Ecto neural progenitor cell (in vitro differentiated cells): ENCODE measurements around the gene LGI4.

Source experiments
- DNase-seq: peaks from one replicate; pipeline ENCODE4 v3.0.0-alpha.2; 2018; ENCODE audit warnings: low spot score

Gene LGI4

GRCh38 chr19:35085947-35086346 lies 48.9 kb downstream of the LGI4 start:
- no peak for DNase-seq

- no peak for DNase-seq
Measured at GRCh38 chr19:35084509-35084762, 50.4 kb downstream of the LGI4 start.

GRCh38 chr19:35083691-35084508 lies 51.0 kb downstream of the LGI4 start:
- DNase-seq, result no peak

- DNase-seq, result no peak
Measured at GRCh38 chr19:35081201-35081600, 53.7 kb downstream of the LGI4 start.

GRCh38 chr19:35080613-35081170 lies 54.2 kb downstream of the LGI4 start:
- no peak for DNase-seq

- no peak for DNase-seq
Measured at GRCh38 chr19:35079826-35080225, 55.0 kb downstream of the LGI4 start.

GRCh38 chr19:35077411-35078223 lies 57.2 kb downstream of the LGI4 start:
- no peak for DNase-seq

GRCh38 chr19:35076657-35077056 lies 58.2 kb downstream of the LGI4 start:
- no peak for DNase-seq

- DNase-seq, result no peak
Measured at GRCh38 chr19:35076026-35076370, 58.9 kb downstream of the LGI4 start.

GRCh38 chr19:35075202-35076025 lies 59.4 kb downstream of the LGI4 start:
- DNase-seq, result no peak
